Measurements from ENCODE around the gene UBALD1. TPM values are rescaled to one million over a fixed set of nuclear protein-coding genes. Genes with fewer than 3 reads are reported as not detected.

The UBALD1 gene
- total RNA-seq, 1 donor from 2014 or later: 16.9 TPM

GRCh38 chr16:4561596-4561995 is 53.1 kb downstream of the UBALD1 start:
- no peak overlapping the region for H3K27ac ChIP-seq
- H3K4me1 ChIP-seq: no peaks in the 10 kb centered on the region
- intact Hi-C loops (cut with DNase I): no loop called here
- H3K36me3 ChIP-seq: no peaks in the 10 kb centered on the region
- no peak overlapping the region for H3K4me3 ChIP-seq
- DNase-seq (ENCODE audit: extremely low spot score in 2 of 2): no peak
- no peaks in the 10 kb centered on the region for H3K27me3 ChIP-seq
- TF ChIP-seq POLR2AphosphoS5 (IDR thresholded peaks at IDR 0.05; ENCODE audit: insufficient read depth in 1 of 2, low read depth in 1 of 2): no peak
- no peak for TF ChIP-seq CTCF (IDR thresholded peaks at IDR 0.05)
- TF ChIP-seq POLR2A (IDR thresholded peaks at IDR 0.05): no peak
- no peaks in the 10 kb centered on the region for H3K9me3 ChIP-seq

Small RNAs within 50 kb of the gene (small RNA-seq; reads per million reads assigned to genes)
- not detected for gene RN7SL850P

Other genes with a start within 250 kb of the UBALD1 start
- gene VASN, start 243.0 kb downstream of the UBALD1 start, total RNA-seq: 37.6 TPM
- 30.9 TPM for gene CORO7, start 198.3 kb downstream of the UBALD1 start, total RNA-seq
- 33.6 TPM for gene DNAJA3, start 189.0 kb downstream of the UBALD1 start, total RNA-seq
- 35.6 TPM for gene NMRAL1, start 140.3 kb downstream of the UBALD1 start, total RNA-seq
- 52.8 TPM for gene HMOX2, start 138.5 kb downstream of the UBALD1 start, total RNA-seq
- 13.3 TPM for gene CDIP1, start 76.1 kb downstream of the UBALD1 start, total RNA-seq
- gene C16orf96, start 58.5 kb downstream of the UBALD1 start, total RNA-seq: not detected
- 40.8 TPM for gene MGRN1, start 9.9 kb upstream of the UBALD1 start, total RNA-seq
- gene NUDT16L1, start 78.7 kb upstream of the UBALD1 start, total RNA-seq: 28.5 TPM
- gene ANKS3, start 119.4 kb upstream of the UBALD1 start, total RNA-seq: 25.3 TPM
- gene DNAAF8, start 119.6 kb upstream of the UBALD1 start, total RNA-seq: not detected
- 11.0 TPM for gene ZNF500, start 152.3 kb upstream of the UBALD1 start, total RNA-seq
- not detected for gene SEPTIN12, start 173.5 kb upstream of the UBALD1 start, total RNA-seq
- not detected for gene SMIM22, start 180.5 kb upstream of the UBALD1 start, total RNA-seq
- 14.0 TPM for gene ROGDI, start 187.7 kb upstream of the UBALD1 start, total RNA-seq
- 51.6 TPM for gene GLYR1, start 232.4 kb upstream of the UBALD1 start, total RNA-seq
- gene UBN1, start 232.6 kb upstream of the UBALD1 start, total RNA-seq: 17.2 TPM

Data from vagina (tissue), 2 donors.